AG09319 (cell line): Measurements from ENCODE around the gene MYBBP1A.

ENCODE experiments used
- DNase-seq: peaks from one replicate; pipeline ENCODE4 v3.0.0-alpha.2; 2010; ENCODE audit warnings: low read depth; ENCODE audit errors: extremely low read depth
- TF ChIP-seq, protein P1 (sequence below): IDR thresholded peaks from 2 replicates; pipeline ENCODE4 v1.5.1; 2011; ENCODE audit warnings: low read depth, mild to moderate bottlenecking, inconsistent platforms, low read length, moderate library complexity

MYBBP1A gene

GRCh38 chr17:4587195-4587594 is 32.0 kb upstream of the MYBBP1A start:
- DNase-seq: no peak
- TF ChIP-seq, protein P1, sequence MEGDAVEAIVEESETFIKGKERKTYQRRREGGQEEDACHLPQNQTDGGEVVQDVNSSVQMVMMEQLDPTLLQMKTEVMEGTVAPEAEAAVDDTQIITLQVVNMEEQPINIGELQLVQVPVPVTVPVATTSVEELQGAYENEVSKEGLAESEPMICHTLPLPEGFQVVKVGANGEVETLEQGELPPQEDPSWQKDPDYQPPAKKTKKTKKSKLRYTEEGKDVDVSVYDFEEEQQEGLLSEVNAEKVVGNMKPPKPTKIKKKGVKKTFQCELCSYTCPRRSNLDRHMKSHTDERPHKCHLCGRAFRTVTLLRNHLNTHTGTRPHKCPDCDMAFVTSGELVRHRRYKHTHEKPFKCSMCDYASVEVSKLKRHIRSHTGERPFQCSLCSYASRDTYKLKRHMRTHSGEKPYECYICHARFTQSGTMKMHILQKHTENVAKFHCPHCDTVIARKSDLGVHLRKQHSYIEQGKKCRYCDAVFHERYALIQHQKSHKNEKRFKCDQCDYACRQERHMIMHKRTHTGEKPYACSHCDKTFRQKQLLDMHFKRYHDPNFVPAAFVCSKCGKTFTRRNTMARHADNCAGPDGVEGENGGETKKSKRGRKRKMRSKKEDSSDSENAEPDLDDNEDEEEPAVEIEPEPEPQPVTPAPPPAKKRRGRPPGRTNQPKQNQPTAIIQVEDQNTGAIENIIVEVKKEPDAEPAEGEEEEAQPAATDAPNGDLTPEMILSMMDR: no peak

- TF ChIP-seq, protein P1: no peak
- no peak for DNase-seq
Observed at GRCh38 chr17:4586043-4586442, 30.9 kb upstream of the MYBBP1A start.

DNA sequence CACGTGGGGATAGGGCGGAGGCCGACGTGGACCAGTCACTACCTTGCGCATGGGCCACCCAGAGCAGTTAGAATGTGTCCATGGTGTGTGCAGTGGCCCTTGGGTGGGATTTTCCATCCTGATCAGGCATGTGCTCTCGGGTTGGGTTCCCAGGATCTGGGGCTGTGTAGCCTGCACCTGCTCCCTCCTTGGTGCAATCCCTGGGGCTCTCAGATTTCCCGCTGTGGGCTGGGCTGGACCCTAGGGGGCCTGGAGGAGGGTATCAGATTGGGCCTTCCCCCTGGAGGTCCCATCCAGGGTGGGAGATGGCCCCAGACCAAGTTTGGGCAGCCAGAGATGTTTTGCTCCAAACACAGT is 30.4 kb upstream of the MYBBP1A start:
- TF ChIP-seq, protein P1: no peak
- DNase-seq: no peak

DNA sequence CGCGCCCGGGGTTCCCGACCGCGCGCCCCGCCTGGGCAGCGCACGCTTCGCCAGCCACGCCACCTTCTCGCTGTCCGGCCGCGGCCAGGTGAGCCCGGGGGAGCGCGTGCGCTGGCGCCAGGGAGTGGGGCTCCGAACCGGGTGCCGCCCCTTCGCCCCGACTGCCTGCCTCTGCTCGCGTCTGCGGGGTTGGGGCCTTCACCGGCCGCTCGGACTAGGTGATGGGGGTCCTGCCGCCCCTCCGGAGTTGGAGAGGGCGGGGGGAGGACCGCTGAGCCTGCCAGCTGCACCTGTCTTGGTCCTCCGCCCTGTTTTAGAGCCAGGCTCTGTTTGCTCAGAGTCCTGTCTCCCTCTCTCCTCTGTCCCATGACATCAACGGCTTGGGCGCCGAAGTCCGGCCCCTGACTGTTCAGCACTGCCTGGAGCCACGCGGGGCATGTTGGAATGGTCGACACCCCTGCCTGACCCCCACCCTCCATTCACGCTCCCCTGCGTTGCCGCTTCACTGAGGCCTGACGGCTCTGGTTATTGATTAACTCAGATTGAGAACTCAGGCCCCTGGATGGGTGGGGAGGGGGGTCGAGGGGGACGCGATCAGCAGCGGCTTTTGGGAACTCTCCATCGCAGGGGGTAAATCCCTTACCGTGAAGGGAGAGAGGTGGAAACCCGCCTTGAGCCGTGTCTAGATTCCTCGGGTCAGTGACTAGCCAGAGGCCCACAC is 29.9 kb upstream of the MYBBP1A start:
- no peak for DNase-seq
- TF ChIP-seq, protein P1: no peak

GRCh38 chr17:4584101-4584916 is 29.1 kb upstream of the MYBBP1A start, which contains the start of gene SMTNL2:
SMTNL2 (plus strand) TSS chr17:4584529; CDS start chr17:4584606, 77 bp downstream.
- TF ChIP-seq, protein P1: no peak
- DNase-seq: no peak

GRCh38 chr17:4583782-4584100 is 28.6 kb upstream of the MYBBP1A start:
- no peak for DNase-seq
- TF ChIP-seq, protein P1: peak; percentile 26

GRCh38 chr17:4583206-4583605 is 28.0 kb upstream of the MYBBP1A start:
- TF ChIP-seq, protein P1: no peak

More at GRCh38 chr17:4583206-4583605, 28.0 kb upstream of the MYBBP1A start:
- no peak for DNase-seq
